ENCODE data around the gene FN1. TPM values are rescaled to one million over a fixed set of nuclear protein-coding genes. Genes with fewer than 3 reads are reported as not detected.

The FN1 gene
- total RNA-seq, 4 donors from 2014 or later: 272 to 709 (median 375) TPM

- 74 to 80% methylated on average over 3 of the region's 3 CpGs for WGBS, 2 donors
- no peak overlapping the region for H3K27ac ChIP-seq
- no peaks in the 10 kb centered on the region for H3K4me1 ChIP-seq
- H3K27me3 ChIP-seq: no peaks in the 10 kb centered on the region
- peaks cover 0 to 81% (median 5%) of the 10 kb centered on the region in 3 donors for H3K36me3 ChIP-seq
- no peak overlapping the region for H3K4me3 ChIP-seq
- H3K9me3 ChIP-seq: no peaks in the 10 kb centered on the region
- TF ChIP-seq CTCF (IDR thresholded peaks at IDR 0.05): no peak
- no peak for TF ChIP-seq EP300 (IDR thresholded peaks at IDR 0.05)
- TF ChIP-seq POLR2A (IDR thresholded peaks at IDR 0.05): no peak
- DNase-seq (ENCODE audit: low spot score in 2 of 2): no peak
Measured at GRCh38 chr2:215369181-215369760, 66.6 kb downstream of the FN1 start.

GRCh38 chr2:215368493-215368809 lies 67.4 kb downstream of the FN1 start:
- no peak overlapping the region for H3K27ac ChIP-seq
- peaks cover 0 to 82% (median 5%) of the 10 kb centered on the region in 3 donors for H3K36me3 ChIP-seq
- DNase-seq (ENCODE audit: low spot score in 2 of 2): no peak
- H3K4me3 ChIP-seq: no peak overlapping the region
- no peaks in the 10 kb centered on the region for H3K4me1 ChIP-seq
- no peaks in the 10 kb centered on the region for H3K27me3 ChIP-seq
- H3K9me3 ChIP-seq: no peaks in the 10 kb centered on the region
- no peak for TF ChIP-seq EP300 (IDR thresholded peaks at IDR 0.05)
- TF ChIP-seq CTCF (IDR thresholded peaks at IDR 0.05): no peak
- TF ChIP-seq POLR2A (IDR thresholded peaks at IDR 0.05): no peak

GRCh38 chr2:215367662-215368492 lies 68.0 kb downstream of the FN1 start:
- Histone ChIP-seq H3K27ac (peak overlapping the region in 1 of 4 donors; percentile 24), H3K27me3 (no peaks in the 10 kb centered on the region), H3K9me3 (no peaks in the 10 kb centered on the region), H3K36me3 (peaks cover 0 to 82% (median 5%) of the 10 kb centered on the region in 3 donors), H3K4me1 (no peaks in the 10 kb centered on the region), H3K4me3 (no peak overlapping the region)
- 69 to 75% methylated on average over 11 of the region's 11 CpGs for WGBS, 2 donors
- DNase-seq (ENCODE audit: low spot score in 2 of 2): no peak
- TF ChIP-seq EP300 (IDR thresholded peaks at IDR 0.05) (no peak), POLR2A (IDR thresholded peaks at IDR 0.05) (no peak), CTCF (IDR thresholded peaks at IDR 0.05) (no peak)

GRCh38 chr2:215366440-215367032 lies 69.3 kb downstream of the FN1 start:
- no peak overlapping the region for H3K4me3 ChIP-seq
- 92 to 94% methylated on average over 4 of the region's 4 CpGs for WGBS, 2 donors
- no peaks in the 10 kb centered on the region for H3K27me3 ChIP-seq
- peaks cover 0 to 83% (median 0%) of the 10 kb centered on the region in 3 donors for H3K36me3 ChIP-seq
- no peak overlapping the region for H3K27ac ChIP-seq
- H3K9me3 ChIP-seq: no peaks in the 10 kb centered on the region
- no peak for TF ChIP-seq CTCF (IDR thresholded peaks at IDR 0.05)
- TF ChIP-seq POLR2A (IDR thresholded peaks at IDR 0.05): no peak
- TF ChIP-seq EP300 (IDR thresholded peaks at IDR 0.05): no peak
- DNase-seq (ENCODE audit: low spot score in 2 of 2): no peak
- H3K4me1 ChIP-seq: no peaks in the 10 kb centered on the region

GRCh38 chr2:215365184-215365658 lies 70.6 kb downstream of the FN1 start:
- WGBS, 2 donors: 88 to 93% methylated on average over 4 of the region's 4 CpGs
- Histone ChIP-seq H3K36me3 (peaks cover 0 to 86% (median 0%) of the 10 kb centered on the region in 3 donors), H3K4me3 (no peak overlapping the region), H3K4me1 (no peaks in the 10 kb centered on the region), H3K9me3 (no peaks in the 10 kb centered on the region), H3K27me3 (no peaks in the 10 kb centered on the region), H3K27ac (no peak overlapping the region)
- DNase-seq (ENCODE audit: low spot score in 2 of 2): no peak
- TF ChIP-seq EP300 (IDR thresholded peaks at IDR 0.05) (no peak), POLR2A (IDR thresholded peaks at IDR 0.05) (no peak), CTCF (IDR thresholded peaks at IDR 0.05) (no peak)
